Ascending aorta (tissue), 2 donors: Measurements from ENCODE around the gene CCDC106. TPM values are rescaled to one million over a fixed set of nuclear protein-coding genes. Genes with fewer than 3 reads are reported as not detected.

Experiments
- DNase-seq, 2 donors: peaks; one replicate each; pipeline ENCODE4 v3.0.0-alpha.2; 2019; ENCODE audit warnings: low spot score in 2 of 2
- H3K27ac ChIP-seq, 2 donors: fragments of 200-600 bp; sonication (generic); one replicate each; pipeline ENCODE4 v1.5.1; 2016 to 2017; ENCODE audit warnings: mild to moderate bottlenecking in 1 of 2
- H3K27me3 ChIP-seq: fragments of 200-600 bp; sonication (generic); one replicate; pipeline ENCODE4 v1.5.1; 2017
- H3K36me3 ChIP-seq, 2 donors: fragments of 200-600 bp; sonication (generic); one replicate each; pipeline ENCODE4 v1.5.1; 2016
- H3K4me1 ChIP-seq, 2 donors: fragments of 200-600 bp; sonication (generic); one replicate each; pipeline ENCODE4 v1.5.1; 2016 to 2017; ENCODE audit warnings: mild to moderate bottlenecking in 1 of 2
- H3K4me3 ChIP-seq, 2 donors: fragments of 200-600 bp; sonication (generic); one replicate each; pipeline ENCODE4 v1.5.1; 2016 to 2017; ENCODE audit warnings: mild to moderate bottlenecking in 1 of 2
- H3K9me3 ChIP-seq, 2 donors: fragments of 200-600 bp; sonication (generic); one replicate each; pipeline ENCODE4 v1.5.1; 2016
- intact Hi-C: fragments of 100-400 bp; cut with DNase I; formaldehyde crosslinking; loops from one replicate; pipeline ENCODE4 v1.15.1; 2023
- total RNA-seq: library from RNA; depleted of rRNA; stranded (reverse); fragments of >200 nt; gene quantifications from one replicate; pipeline ENCODE4 v1.1.0, GENCODE V29; 2016
- TF ChIP-seq, protein P1 (sequence below), 3 experiments: fragments of 200-600 bp in 2 of 3; fragments of 450-650 bp in 1 of 3; sonication (generic) in 2 of 3; IDR thresholded peaks; one replicate each; pipeline ENCODE4 v1.5.1; 2016 to 2019; ENCODE audit warnings: antibody characterized with exemption in 3 of 3, mild to moderate bottlenecking in 1 of 3, moderate library complexity in 1 of 3

Gene CCDC106
- total RNA-seq, 1 donor from 2014 or later = 27.6 TPM

DNA sequence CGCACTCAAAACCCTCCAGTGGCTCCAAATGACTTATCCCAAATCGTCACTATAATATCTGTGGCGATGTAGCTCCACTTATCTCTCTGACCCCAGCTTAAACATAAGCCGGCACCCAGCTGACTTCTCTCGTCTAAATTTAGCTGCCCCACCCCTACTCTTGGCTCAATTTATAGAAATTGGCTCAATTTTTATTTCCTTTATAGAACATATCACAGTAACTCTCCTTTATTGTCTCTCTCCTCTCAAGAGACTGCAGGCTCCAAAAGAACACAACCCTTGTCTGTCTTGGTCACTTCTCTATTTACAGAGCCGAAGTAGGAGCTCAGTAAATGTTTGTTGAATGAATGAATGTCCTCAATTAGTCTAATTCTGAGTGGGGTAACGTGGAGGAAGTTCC lies 24.5 kb upstream of the CCDC106 start:
- Histone ChIP-seq H3K36me3 (peaks cover 3 to 12% of the 10 kb centered on the region in 2 donors), H3K27ac (peak overlapping the region; percentile 96 to 97), H3K9me3 (no peaks in the 10 kb centered on the region), H3K27me3 (no peaks in the 10 kb centered on the region), H3K4me1 (peaks cover 0 to 5% of the 10 kb centered on the region in 2 donors), H3K4me3 (no peak overlapping the region)
- intact Hi-C loops = loop anchor here (5.0 kb wide), 1 partner anchor 161 kb away; the partner anchor contains the start of genes C19orf85 and ISOC2
- TF ChIP-seq, protein P1, sequence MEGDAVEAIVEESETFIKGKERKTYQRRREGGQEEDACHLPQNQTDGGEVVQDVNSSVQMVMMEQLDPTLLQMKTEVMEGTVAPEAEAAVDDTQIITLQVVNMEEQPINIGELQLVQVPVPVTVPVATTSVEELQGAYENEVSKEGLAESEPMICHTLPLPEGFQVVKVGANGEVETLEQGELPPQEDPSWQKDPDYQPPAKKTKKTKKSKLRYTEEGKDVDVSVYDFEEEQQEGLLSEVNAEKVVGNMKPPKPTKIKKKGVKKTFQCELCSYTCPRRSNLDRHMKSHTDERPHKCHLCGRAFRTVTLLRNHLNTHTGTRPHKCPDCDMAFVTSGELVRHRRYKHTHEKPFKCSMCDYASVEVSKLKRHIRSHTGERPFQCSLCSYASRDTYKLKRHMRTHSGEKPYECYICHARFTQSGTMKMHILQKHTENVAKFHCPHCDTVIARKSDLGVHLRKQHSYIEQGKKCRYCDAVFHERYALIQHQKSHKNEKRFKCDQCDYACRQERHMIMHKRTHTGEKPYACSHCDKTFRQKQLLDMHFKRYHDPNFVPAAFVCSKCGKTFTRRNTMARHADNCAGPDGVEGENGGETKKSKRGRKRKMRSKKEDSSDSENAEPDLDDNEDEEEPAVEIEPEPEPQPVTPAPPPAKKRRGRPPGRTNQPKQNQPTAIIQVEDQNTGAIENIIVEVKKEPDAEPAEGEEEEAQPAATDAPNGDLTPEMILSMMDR (IDR thresholded peaks at IDR 0.05) = no peak
- DNase-seq = no peak

DNA sequence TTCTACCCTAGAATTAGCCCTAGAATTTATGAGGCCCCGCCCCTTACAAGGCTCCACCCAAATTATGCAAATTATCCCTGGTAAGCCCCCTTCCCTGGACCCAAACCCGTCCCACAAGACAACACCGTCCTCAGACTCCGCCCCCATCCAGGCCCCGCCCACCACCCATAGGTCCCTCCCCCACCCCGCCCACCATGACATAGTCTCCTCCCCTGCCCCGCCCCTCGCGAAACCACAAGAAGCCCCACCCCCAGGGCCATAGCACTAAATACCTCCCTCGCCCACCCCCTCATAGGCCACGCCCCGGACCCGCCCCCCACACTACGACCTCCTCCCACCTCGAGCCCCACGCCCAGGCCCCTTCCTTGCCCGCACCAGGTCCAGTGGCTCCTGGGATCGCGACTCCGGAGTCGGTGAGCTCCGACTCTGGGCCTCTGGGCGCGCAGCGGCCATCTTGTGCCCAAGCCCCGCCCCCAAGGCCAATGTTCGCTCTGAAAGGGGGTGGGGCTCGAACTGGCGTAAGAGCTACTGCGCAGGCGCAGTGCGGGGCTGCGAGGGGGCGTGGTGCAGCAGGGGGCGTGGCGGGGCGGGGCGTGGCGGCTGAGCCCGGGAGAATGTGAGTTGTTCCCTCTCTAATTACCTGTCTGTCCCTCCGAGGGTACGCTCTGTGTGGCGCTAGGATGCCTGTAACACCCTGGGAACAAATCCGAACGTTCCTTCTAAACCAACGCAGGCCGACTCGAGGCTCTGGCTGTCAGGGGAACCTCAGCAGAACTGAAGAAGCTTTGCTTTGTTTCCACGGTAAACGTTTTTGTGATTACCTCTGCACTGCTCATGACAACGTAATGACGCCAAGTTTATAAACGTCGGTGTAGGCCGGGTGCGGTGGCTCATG lies 23.7 kb upstream of the CCDC106 start, which contains the start of gene ZNF784:
Gene ZNF784, minus strand, starts transcription at position 458 of the 895 bp plus-strand sequence. Its CDS starts 5 bp downstream, at position 453.
- intact Hi-C loops = loop anchor here (1.0 to 5.0 kb wide), 6 partner anchors 19 to 162 kb away; partner anchors contain the start of genes C19orf85, FIZ1, ISOC2 and U2AF2
- peak within 1 kb of the TSS; percentile 96 to 97 for H3K27ac ChIP-seq

DNA sequence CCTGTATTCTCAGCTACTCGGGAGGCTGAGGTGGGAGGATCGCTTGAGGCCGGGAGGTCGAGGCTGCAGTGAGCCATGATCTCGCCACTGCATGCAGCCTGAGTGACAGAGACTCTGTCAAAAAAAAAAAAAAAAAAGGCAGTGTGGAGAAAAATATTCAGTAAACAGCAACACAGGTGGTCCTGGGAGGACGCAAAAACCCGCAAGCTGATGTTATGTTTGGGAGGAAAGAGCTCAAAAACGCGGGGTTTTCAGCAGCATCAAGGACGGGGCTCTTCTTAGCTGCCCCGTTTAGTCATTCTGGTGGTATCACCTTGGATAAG lies 23.0 kb upstream of the CCDC106 start:
- Histone ChIP-seq H3K4me1 (peaks cover 0 to 5% of the 10 kb centered on the region in 2 donors), H3K27ac (peak overlapping the region; percentile 96 to 97), H3K27me3 (no peaks in the 10 kb centered on the region), H3K9me3 (no peaks in the 10 kb centered on the region), H3K4me3 (peak overlapping the region; percentile 60 to 73), H3K36me3 (peaks cover 3 to 12% of the 10 kb centered on the region in 2 donors)
- DNase-seq = no peak
- intact Hi-C loops = loop anchor here (2.0 kb wide), 3 partner anchors 30 to 108 kb away; partner anchors contain the start of genes U2AF2 and ZNF579
- TF ChIP-seq, protein P1 (IDR thresholded peaks at IDR 0.05) = no peak

More for the DNA sequence above, 23.7 kb upstream of the CCDC106 start, which contains the start of gene ZNF784:
- no peaks in the 10 kb centered on the region for H3K27me3 ChIP-seq
- TF ChIP-seq, protein P1 (IDR thresholded peaks at IDR 0.05) = no peak
- H3K4me3 ChIP-seq = peak within 1 kb of the TSS; percentile 60 to 73
- DNase-seq = peak; percentile 67 to 95
- H3K9me3 ChIP-seq = no peaks in the 10 kb centered on the region
- peaks cover 0 to 5% of the 10 kb centered on the region in 2 donors for H3K4me1 ChIP-seq
- H3K36me3 ChIP-seq = peaks cover 3 to 12% of the 10 kb centered on the region in 2 donors

DNA sequence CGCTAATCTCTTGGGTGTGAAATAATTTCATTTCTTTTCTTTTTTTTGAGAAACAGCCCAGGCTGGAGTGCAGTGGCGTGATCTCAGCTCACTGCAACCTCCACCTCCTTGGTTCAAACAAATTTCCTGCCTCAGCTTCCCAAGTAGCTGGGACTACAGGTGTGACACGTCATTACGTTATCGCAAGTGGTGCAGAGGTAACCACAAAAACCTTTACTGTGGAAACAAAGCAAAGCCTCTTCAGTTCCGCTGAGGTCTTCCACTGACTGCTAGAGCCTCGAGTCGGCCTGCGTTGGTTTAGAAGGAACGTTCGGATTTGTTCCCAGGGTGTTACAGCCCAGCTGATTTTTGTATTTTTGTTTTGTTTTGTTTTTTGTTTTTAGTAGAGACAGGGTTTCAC lies 21.7 kb upstream of the CCDC106 start:
- intact Hi-C loops = no loop called here
- DNase-seq = no peak
- Histone ChIP-seq H3K9me3 (no peaks in the 10 kb centered on the region), H3K27ac (no peak overlapping the region), H3K4me1 (peaks cover 0 to 5% of the 10 kb centered on the region in 2 donors), H3K36me3 (peaks cover under 1 to 12% of the 10 kb centered on the region in 2 donors), H3K27me3 (no peaks in the 10 kb centered on the region), H3K4me3 (no peak overlapping the region)
- TF ChIP-seq, protein P1 (IDR thresholded peaks at IDR 0.05) = no peak

DNA sequence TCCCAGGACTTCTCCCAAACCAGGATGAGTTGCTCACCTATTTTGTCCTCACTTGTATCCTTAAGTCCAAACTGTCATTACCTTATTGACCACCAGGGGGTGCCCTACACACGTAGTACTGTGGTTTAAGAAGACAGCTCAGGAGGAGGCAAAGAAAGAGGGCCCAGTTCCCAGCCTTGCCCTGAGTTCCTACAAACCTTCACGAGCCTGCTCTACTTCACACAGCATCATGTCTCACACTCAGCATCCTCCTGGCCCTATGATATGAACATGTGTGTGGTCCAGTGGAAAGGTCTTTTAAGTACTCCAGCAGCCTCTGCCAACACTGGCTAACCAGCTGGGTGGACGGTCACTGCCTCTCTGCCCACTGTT lies 15.6 kb upstream of the CCDC106 start:
- peaks cover 11 to 19% of the 10 kb centered on the region in 2 donors for H3K4me1 ChIP-seq
- H3K27ac ChIP-seq = peak overlapping the region in 1 of 2 donors; percentile 44
- no peak overlapping the region for H3K4me3 ChIP-seq
- H3K36me3 ChIP-seq = no peaks in the 10 kb centered on the region
- TF ChIP-seq, protein P1 (IDR thresholded peaks at IDR 0.05) = peak; percentile 82 to 90 (median 83)
- peak; percentile 59 to 98 for DNase-seq
- no peaks in the 10 kb centered on the region for H3K27me3 ChIP-seq
- intact Hi-C loops = loop anchor here (1.0 to 2.0 kb wide), 2 partner anchors 21 to 116 kb away; no protein-coding TSS in a partner anchor
- H3K9me3 ChIP-seq = no peaks in the 10 kb centered on the region
